GM20000 (cell line): Measurements from ENCODE around the gene ASB15.

ENCODE experiments used
- DNase-seq: peaks from one replicate; pipeline ENCODE4 v3.0.0; 2012; ENCODE audit warnings: low spot score
- CTCF ChIP-seq: IDR thresholded peaks from 2 replicates; pipeline ENCODE4 v1.5.1; 2012; ENCODE audit warnings: mild to moderate bottlenecking, control low read depth; ENCODE audit errors: extremely low read depth, missing control alignments

Gene ASB15

GRCh38 chr7:123598657-123599056 lies 3.0 kb upstream of the ASB15 start:
- no peak for TF ChIP-seq CTCF
- no peak for DNase-seq

- DNase-seq, result no peak
- TF ChIP-seq CTCF, result no peak
Measured at GRCh38 chr7:123599766-123600165, 1.9 kb upstream of the ASB15 start.

- no peak for DNase-seq
- TF ChIP-seq CTCF, result no peak
Measured at GRCh38 chr7:123600876-123601275, 745 bp upstream of the ASB15 start.

GRCh38 chr7:123602648-123603047 lies 1.0 kb downstream of the ASB15 start:
- no peak for DNase-seq
- TF ChIP-seq CTCF, result no peak

GRCh38 chr7:123604739-123605138 lies 3.1 kb downstream of the ASB15 start:
- no peak for DNase-seq
- no peak for TF ChIP-seq CTCF

GRCh38 chr7:123607423-123607975 lies 5.9 kb downstream of the ASB15 start:
- no peak for TF ChIP-seq CTCF
- no peak for DNase-seq

- no peak for TF ChIP-seq CTCF
- no peak for DNase-seq
Measured at GRCh38 chr7:123608991-123609882, 7.6 kb downstream of the ASB15 start.
